AG09319 (cell line): ENCODE data around the gene TTYH3.

ENCODE experiments used
- DNase-seq: peaks from one replicate; pipeline ENCODE4 v3.0.0-alpha.2; 2010; ENCODE audit warnings: low read depth; ENCODE audit errors: extremely low read depth
- TF ChIP-seq, protein P1 (sequence below): IDR thresholded peaks from 2 replicates; pipeline ENCODE4 v1.5.1; 2011; ENCODE audit warnings: low read depth, mild to moderate bottlenecking, inconsistent platforms, low read length, moderate library complexity

Gene TTYH3

DNA sequence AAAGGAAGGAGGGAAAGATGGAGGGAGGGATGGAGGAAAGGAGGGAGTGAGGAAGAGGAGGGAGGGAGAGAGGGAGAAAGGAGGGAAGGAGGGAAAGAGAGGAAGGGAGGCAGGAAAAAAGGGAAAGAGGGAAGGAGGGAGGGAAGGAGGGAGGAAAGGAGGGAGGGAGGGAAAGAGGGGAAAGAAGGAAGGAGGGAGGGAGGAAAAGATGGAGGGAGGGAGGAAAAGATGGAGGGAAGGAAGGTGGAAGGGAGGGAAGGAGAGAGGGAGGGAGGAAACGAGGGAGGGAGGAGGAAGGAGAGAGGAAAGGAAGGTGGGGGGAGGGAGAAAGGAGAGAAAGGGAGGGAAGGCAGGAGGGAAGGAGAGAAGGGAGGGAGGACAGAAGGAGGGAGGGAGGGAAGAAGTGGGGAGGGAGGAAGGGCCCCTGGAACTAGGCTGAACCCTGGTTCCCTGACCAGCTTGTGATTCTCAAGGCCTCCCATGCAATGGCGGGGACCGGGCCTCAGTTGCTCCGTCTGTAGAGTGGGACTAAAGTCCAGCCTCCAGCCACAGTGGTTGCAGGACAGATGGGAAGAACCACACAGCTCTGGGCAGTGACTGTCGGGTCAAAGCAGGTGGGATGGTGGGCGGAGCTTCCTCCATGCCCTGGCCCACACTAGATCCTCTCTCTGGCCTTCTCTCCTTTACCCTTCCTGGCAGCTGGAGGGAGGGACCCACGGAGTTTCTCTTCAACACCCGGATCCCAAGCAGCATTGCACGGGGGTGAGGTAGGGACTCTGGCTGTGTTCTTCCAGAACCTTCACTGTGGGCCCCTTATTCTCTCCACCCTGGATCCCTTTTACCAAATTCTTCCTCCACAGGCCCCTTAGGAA lies 4.3 kb upstream of the TTYH3 start:
- TF ChIP-seq, protein P1, sequence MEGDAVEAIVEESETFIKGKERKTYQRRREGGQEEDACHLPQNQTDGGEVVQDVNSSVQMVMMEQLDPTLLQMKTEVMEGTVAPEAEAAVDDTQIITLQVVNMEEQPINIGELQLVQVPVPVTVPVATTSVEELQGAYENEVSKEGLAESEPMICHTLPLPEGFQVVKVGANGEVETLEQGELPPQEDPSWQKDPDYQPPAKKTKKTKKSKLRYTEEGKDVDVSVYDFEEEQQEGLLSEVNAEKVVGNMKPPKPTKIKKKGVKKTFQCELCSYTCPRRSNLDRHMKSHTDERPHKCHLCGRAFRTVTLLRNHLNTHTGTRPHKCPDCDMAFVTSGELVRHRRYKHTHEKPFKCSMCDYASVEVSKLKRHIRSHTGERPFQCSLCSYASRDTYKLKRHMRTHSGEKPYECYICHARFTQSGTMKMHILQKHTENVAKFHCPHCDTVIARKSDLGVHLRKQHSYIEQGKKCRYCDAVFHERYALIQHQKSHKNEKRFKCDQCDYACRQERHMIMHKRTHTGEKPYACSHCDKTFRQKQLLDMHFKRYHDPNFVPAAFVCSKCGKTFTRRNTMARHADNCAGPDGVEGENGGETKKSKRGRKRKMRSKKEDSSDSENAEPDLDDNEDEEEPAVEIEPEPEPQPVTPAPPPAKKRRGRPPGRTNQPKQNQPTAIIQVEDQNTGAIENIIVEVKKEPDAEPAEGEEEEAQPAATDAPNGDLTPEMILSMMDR = no peak
- DNase-seq = no peak

DNA sequence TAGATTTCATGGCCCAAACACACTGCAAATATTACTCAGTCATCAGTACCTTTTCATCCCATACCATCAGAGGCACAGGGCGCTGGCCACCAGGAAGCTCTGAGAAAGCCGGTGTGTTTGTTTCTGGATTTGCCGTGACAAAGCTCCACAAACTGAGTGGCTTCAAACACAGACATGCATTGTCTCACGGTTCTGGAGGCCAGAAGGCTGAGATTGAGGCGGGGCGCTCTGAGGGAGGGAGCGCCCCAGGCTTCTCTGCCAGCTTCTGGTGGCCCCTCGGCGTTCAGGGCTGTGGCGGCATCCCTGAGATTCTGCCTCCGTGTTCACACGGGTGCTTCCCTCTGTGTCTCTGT lies 3.7 kb upstream of the TTYH3 start:
- TF ChIP-seq, protein P1 = no peak
- DNase-seq = no peak

GRCh38 chr7:2628891-2629290 lies 2.9 kb upstream of the TTYH3 start:
- DNase-seq = no peak
- TF ChIP-seq, protein P1 = no peak

GRCh38 chr7:2629746-2630681 lies 1.8 kb upstream of the TTYH3 start:
- no peak for DNase-seq
- TF ChIP-seq, protein P1 = no peak

DNA sequence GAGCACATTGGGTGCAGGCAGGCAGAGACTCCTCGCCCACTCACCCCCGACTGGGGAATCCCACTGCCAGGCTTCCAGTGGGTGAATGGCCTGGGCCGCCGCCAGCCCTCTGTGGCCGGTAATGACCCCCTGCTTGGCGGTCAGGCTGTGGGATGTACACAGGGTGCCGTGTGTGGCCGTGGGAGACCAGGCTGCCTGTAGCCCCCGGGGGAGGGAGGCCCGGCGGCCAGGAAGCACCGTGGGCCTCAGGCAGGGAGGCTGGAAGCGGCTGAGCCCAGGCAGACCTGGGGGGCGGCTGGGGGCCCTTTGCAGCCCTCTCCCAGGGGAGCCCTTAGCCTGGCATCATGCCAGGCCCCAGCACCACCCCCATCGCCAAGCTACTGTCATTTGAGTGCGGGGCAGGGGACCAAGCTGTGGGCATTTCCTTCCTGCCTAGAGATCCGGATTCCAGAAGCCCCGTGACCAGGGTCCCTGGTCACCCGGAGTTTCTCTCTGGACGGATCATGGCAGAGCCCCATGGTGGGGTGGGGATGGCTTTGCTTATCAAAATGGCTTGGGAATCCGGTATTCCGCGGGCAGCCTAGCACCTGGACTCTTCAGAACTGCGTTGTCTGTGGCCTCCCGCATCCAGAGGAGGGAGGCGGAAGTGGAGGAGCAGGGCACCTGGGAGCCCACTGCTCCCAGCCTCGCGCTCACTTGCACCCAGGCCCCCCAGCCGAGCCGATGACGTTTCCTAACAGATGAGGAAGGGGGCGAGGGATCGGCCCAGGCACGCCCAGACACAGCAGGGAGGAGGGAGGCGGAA lies 1.1 kb downstream of the TTYH3 start:
- no peak for DNase-seq

DNA sequence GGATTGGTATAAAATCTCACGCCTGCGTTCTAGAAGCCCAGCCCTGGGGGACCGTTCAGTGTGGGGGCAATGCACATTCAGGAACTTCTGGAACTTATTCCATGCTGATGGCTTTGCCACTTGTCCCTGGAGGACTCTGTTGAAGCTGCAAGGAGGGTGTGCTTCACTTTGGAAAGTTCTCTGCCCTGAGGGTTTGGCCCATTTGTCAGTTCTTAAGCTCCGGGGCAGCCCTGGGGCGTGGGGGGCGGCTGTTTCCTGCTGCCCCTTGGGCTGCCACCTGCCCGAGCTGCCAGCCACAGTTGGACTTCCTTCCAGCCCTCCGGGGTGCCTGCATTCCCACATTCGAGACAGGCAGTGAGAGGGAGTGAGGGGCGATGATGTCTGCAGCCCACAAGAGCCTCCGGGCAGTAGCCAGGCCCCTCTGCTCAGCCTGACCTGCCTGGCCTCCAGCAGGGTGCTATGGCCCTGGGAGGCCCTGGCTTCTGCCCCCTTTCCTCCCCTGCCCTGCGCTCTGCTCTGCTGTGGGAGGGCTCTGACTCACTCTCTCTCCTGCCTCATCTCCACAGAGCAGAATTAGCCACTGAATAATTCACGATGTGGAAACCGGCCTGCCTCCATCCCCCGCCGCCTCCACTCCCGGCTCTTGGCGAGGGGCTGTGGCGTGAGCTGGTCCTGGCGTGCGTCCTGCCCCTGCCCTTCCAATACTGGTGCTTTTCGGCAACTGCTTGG lies 1.9 kb downstream of the TTYH3 start:
- DNase-seq = peak; percentile 78
- TF ChIP-seq, protein P1 = no peak

More for the DNA sequence above, 1.1 kb downstream of the TTYH3 start:
- TF ChIP-seq, protein P1 = no peak
